HFF-Myc (cell line): Measurements from ENCODE around the gene ACBD6.
A peak's percentile ranks its signal among the peaks of the same experiment; 100 is the strongest.

Source experiments
- DNase-seq: peaks from one replicate; pipeline ENCODE4 v3.0.0-alpha.2; 2011; ENCODE audit warnings: low read depth; ENCODE audit errors: extremely low read depth
- H3K4me3 ChIP-seq: replicated peaks from 2 replicates; pipeline ENCODE4 v1.5.1; 2011; ENCODE audit warnings: low read depth, mild to moderate bottlenecking, control low read depth, low read length
- TF ChIP-seq, protein P1 (sequence below): IDR thresholded peaks from 2 replicates; pipeline ENCODE4 v1.5.1; 2012; ENCODE audit warnings: mild to moderate bottlenecking, low read depth, low read length, control low read depth; ENCODE audit errors: missing control alignments

ACBD6 gene

DNA sequence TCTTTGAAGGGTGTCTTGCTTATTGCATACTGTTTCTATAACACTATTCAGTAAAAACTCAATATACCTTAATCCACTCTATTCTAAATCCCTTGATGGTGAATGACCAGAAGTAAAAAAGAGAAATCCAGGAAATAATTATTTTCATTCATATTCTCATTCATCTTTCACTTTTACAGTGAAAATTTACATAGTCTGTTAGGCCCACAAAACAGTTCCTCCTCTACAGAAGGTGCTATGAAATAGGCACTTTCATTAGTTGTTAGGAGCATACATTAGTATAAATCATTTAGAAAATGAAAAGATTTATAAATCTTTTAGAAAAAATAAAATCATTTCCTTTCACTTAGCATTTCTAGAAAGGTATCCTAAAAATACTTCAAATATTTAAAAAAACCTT is 157.2 kb downstream of the ACBD6 start:
- DNase-seq: no peak
- TF ChIP-seq, protein P1, sequence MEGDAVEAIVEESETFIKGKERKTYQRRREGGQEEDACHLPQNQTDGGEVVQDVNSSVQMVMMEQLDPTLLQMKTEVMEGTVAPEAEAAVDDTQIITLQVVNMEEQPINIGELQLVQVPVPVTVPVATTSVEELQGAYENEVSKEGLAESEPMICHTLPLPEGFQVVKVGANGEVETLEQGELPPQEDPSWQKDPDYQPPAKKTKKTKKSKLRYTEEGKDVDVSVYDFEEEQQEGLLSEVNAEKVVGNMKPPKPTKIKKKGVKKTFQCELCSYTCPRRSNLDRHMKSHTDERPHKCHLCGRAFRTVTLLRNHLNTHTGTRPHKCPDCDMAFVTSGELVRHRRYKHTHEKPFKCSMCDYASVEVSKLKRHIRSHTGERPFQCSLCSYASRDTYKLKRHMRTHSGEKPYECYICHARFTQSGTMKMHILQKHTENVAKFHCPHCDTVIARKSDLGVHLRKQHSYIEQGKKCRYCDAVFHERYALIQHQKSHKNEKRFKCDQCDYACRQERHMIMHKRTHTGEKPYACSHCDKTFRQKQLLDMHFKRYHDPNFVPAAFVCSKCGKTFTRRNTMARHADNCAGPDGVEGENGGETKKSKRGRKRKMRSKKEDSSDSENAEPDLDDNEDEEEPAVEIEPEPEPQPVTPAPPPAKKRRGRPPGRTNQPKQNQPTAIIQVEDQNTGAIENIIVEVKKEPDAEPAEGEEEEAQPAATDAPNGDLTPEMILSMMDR: no peak
- no peak overlapping the region for H3K4me3 ChIP-seq

DNA sequence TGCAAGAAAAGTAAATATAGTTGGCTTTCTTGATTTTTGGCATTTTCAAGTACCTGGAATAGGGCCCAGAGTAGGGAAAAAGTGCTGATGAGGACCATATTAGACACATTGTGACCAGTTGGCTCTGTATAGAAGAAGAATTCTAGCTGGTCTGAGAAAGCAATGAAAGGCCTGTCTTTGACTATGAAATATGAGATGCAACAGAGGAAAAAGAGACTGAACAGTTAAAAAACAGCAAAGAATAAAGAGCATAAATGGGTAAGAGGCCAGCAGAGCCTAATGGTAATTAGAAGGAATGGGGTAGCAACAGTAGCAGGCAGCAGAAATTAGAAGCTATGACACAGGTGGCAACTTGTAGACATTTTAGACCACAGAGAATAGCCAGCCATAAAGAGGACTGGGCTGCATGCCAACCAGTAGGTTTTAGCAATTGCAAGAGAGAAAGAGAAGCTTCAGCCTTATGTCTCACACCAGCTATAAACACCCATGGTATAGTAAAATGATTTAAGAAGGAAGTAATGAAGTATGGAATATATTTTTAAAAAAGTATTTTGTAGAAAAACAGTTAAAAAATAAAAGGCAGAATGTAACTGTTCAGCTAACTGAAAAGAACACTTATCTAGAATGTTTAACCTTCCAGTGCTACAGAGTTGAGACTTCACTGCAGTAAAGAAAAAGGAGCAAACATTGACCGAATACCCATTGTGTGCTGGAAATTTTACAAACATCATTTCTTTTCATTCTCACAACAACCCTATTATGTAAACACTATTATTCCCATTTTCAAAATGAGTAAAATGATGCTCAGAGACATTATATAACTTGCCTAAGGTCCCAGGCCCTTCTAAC is 158.2 kb downstream of the ACBD6 start:
- H3K4me3 ChIP-seq: no peak overlapping the region
- peak; percentile 17 for DNase-seq

DNA sequence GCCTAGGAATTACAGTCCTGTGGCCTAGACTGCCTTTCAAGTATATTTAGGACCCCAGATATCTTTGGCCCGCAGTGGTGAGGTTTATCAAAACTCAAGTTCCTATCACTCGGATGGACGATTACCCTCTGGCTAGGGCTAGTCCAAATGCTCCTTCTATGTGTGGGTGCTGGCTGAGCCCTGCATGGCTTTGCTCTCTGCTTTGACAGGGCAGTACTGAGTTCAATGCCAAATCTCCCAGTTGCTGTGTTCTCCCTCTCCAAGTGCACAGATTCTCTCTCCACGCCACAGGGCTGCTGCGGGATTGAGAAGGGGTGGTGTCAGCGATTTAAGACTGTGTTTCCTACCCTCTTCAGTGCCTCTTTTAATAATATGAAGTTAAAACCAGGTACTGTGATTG is 175.3 kb downstream of the ACBD6 start:
- H3K4me3 ChIP-seq: no peak overlapping the region
- TF ChIP-seq, protein P1: no peak
- no peak for DNase-seq

More for the DNA sequence above, 158.2 kb downstream of the ACBD6 start:
- TF ChIP-seq, protein P1: no peak

DNA sequence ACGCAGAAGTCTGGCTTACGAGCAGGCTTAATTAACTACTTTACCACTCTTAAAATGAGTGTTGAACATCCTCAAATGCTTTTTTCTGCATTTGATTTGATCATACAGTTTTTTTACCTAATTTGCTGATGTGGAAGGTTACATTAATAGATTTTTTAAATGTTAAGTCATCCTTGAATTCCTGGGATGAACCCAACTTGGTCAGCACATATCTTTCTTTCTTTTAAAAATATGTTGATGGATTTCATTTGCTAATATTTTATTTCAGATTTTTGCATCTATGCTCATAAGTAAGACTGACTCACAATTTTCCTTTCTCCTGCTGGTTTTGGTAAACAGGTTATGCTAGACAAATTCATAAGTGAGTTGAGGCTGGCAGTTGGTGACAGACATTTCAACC is 189.5 kb downstream of the ACBD6 start:
- DNase-seq: no peak
- H3K4me3 ChIP-seq: no peak overlapping the region
- TF ChIP-seq, protein P1: no peak

DNA sequence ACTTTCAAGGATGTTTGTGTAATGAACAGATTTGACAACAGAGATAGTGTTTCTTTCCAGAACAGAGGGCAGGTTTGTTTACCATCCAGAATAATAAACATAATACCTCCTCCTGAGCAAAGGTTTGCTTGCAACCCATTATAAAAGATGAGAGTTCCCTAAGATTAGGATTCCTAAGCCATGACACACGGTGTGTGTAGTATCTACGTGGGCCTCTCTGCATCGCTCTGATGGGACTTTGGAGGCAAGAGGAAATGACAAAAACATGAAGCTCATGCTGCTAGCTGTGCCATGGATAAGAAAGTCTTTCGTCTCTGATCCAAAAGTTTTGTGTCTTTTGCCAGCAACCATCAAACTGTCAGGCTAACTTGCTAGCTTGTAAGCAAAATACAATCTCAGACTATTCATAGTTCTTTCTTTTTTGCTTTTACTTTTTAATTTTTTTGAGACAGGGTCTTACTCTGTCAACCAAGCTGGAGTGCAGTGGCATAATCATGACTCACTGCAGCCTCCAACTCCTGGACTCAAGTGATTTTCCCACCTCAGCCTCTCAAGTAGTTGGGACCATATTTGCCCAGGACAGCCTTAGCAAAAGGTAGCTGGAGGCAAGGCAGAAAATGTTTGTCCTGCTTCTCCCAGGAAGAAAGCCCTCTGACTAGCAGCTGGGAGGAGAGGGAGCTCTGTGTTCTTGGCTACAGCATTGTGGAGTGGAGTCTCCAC is 191.2 kb downstream of the ACBD6 start:
- H3K4me3 ChIP-seq: no peak overlapping the region
- DNase-seq: no peak
- TF ChIP-seq, protein P1: no peak

DNA sequence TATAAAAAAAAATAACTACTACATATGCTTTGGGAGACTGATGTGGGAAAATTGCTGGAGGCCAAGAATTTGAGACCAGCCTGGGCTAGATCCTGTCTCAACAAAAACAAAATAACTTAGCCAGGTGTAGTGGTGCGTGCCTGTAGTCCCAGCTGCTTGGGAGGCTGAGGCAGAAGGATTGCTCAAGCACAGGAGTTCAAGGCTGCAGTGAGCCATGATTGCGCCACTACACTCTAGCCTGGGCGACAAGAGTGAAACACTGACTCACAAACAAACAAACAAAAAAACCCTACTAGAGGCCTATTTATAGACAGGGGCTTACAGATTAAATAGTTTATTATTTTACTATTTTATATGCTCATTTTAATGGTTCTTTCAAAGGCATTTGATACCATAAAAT is 192.3 kb downstream of the ACBD6 start:
- no peak overlapping the region for H3K4me3 ChIP-seq
- DNase-seq: no peak
- TF ChIP-seq, protein P1: no peak
